ENCODE data around the gene STK24.
"Not testable (repeated sequence)": the region's sequence is repeated elsewhere in the genome, so short reads cannot be mapped to it uniquely, and the experiment has no call there.

STK24 gene

GRCh38 chr13:98419786-98420553 lies 156.9 kb downstream of the STK24 start:
- no peak overlapping the region for H3K27ac Mint-ChIP-seq
- H3K9me3 Mint-ChIP-seq: peaks cover 4% of the 10 kb centered on the region
- no peaks in the 10 kb centered on the region for H3K27me3 Mint-ChIP-seq (ENCODE audit: low read depth)
- no peak for TF ChIP-seq CTCF (IDR thresholded peaks at IDR 0.05; ENCODE audit: unreplicated experiment in 3 of 3)
- no peaks in the 10 kb centered on the region for H3K4me1 Mint-ChIP-seq
- no peak overlapping the region for H3K4me3 Mint-ChIP-seq
- H3K36me3 Mint-ChIP-seq (ENCODE audit: low read depth): peaks cover 96% of the 10 kb centered on the region

GRCh38 chr13:98416408-98416807 lies 160.5 kb downstream of the STK24 start:
- Mint-ChIP-seq H3K36me3 (ENCODE audit: low read depth) (peaks cover 95% of the 10 kb centered on the region), H3K4me3 (no peak overlapping the region), H3K27me3 (ENCODE audit: low read depth) (no peaks in the 10 kb centered on the region), H3K9me3 (peaks cover 4% of the 10 kb centered on the region), H3K4me1 (peaks cover 6% of the 10 kb centered on the region), H3K27ac (peak overlapping the region; percentile 1 to 83 (median 25))
- TF ChIP-seq CTCF (IDR thresholded peaks at IDR 0.05; ENCODE audit: unreplicated experiment in 3 of 3): no peak

GRCh38 chr13:98415326-98416070 lies 161.4 kb downstream of the STK24 start:
- H3K36me3 Mint-ChIP-seq (ENCODE audit: low read depth): peaks cover 95% of the 10 kb centered on the region
- H3K27ac Mint-ChIP-seq: no peak overlapping the region
- peaks cover 6% of the 10 kb centered on the region for H3K4me1 Mint-ChIP-seq
- TF ChIP-seq CTCF (IDR thresholded peaks at IDR 0.05; ENCODE audit: unreplicated experiment in 3 of 3): no peak
- no peak overlapping the region for H3K4me3 Mint-ChIP-seq
- no peaks in the 10 kb centered on the region for H3K27me3 Mint-ChIP-seq (ENCODE audit: low read depth)
- peaks cover 4% of the 10 kb centered on the region for H3K9me3 Mint-ChIP-seq

GRCh38 chr13:98413796-98414195 lies 163.1 kb downstream of the STK24 start:
- Mint-ChIP-seq H3K4me1 (peaks cover 6% of the 10 kb centered on the region), H3K9me3 (peaks cover 4% of the 10 kb centered on the region), H3K27me3 (ENCODE audit: low read depth) (no peaks in the 10 kb centered on the region), H3K36me3 (ENCODE audit: low read depth) (peaks cover 97% of the 10 kb centered on the region), H3K4me3 (no peak overlapping the region), H3K27ac (no peak overlapping the region)
- no peak for TF ChIP-seq CTCF (IDR thresholded peaks at IDR 0.05; ENCODE audit: unreplicated experiment in 3 of 3)

- H3K27me3 Mint-ChIP-seq (ENCODE audit: low read depth); H3K27ac Mint-ChIP-seq; H3K4me1 Mint-ChIP-seq; H3K4me3 Mint-ChIP-seq; H3K9me3 Mint-ChIP-seq: not testable (repeated sequence)
- peaks cover 95% of the 10 kb centered on the region for H3K36me3 Mint-ChIP-seq (ENCODE audit: low read depth)
Measured at GRCh38 chr13:98413278-98413677, 163.6 kb downstream of the STK24 start.

- H3K27ac Mint-ChIP-seq: peak overlapping the region; percentile 2 to 68 (median 6)
Measured at GRCh38 chr13:98411617-98412265, 165.2 kb downstream of the STK24 start.

More at GRCh38 chr13:98411617-98412265, 165.2 kb downstream of the STK24 start:
- Mint-ChIP-seq H3K4me3 (no peak overlapping the region), H3K36me3 (ENCODE audit: low read depth) (peaks cover 90% of the 10 kb centered on the region), H3K9me3 (no peaks in the 10 kb centered on the region), H3K27me3 (ENCODE audit: low read depth) (no peaks in the 10 kb centered on the region), H3K4me1 (peaks cover 10% of the 10 kb centered on the region)
- TF ChIP-seq CTCF (IDR thresholded peaks at IDR 0.05; ENCODE audit: unreplicated experiment in 3 of 3): no peak
